NCI-H146 treated with DMSO at 0.1 percent for 48 hours (cell line): ENCODE results near the gene AFMID.

Source experiments
- DNase-seq: peaks from one replicate; lab custom pipeline; 2025; ENCODE audit not compliant: unreplicated experiment; lab: John Stamatoyannopoulos, UW

The AFMID gene

GRCh38 chr17:78176548-78177025 lies 10.6 kb upstream of the AFMID start:
- DNase-seq, result no peak

GRCh38 chr17:78179372-78179771 lies 7.8 kb upstream of the AFMID start:
- no peak for DNase-seq

- no peak for DNase-seq
Observed at GRCh38 chr17:78180083-78180482, 7.1 kb upstream of the AFMID start.

GRCh38 chr17:78180508-78180907 lies 6.7 kb upstream of the AFMID start:
- DNase-seq, result no peak

GRCh38 chr17:78182504-78182903 lies 4.7 kb upstream of the AFMID start:
- DNase-seq, result no peak

GRCh38 chr17:78183916-78184315 lies 3.2 kb upstream of the AFMID start:
- no peak for DNase-seq

- no peak for DNase-seq
Observed at GRCh38 chr17:78184351-78184750, 2.8 kb upstream of the AFMID start.

GRCh38 chr17:78184868-78185267 lies 2.3 kb upstream of the AFMID start:
- no peak for DNase-seq

- DNase-seq, result peak; percentile 14
Observed at GRCh38 chr17:78185981-78186691, 1.0 kb upstream of the AFMID start.

GRCh38 chr17:78196716-78197115 lies 9.6 kb downstream of the AFMID start:
- no peak for DNase-seq

- DNase-seq, result peak; percentile 11
Observed at GRCh38 chr17:78197147-78197832, 10.1 kb downstream of the AFMID start.

GRCh38 chr17:78200451-78200850 lies 13.3 kb downstream of the AFMID start:
- no peak for DNase-seq

- no peak for DNase-seq
Observed at GRCh38 chr17:78202666-78203065, 15.5 kb downstream of the AFMID start.

GRCh38 chr17:78204387-78205123 lies 17.4 kb downstream of the AFMID start:
- DNase-seq, result no peak

GRCh38 chr17:78205124-78205775 lies 18.1 kb downstream of the AFMID start:
- DNase-seq, result no peak

- DNase-seq, result no peak
Observed at GRCh38 chr17:78206298-78206697, 19.1 kb downstream of the AFMID start.

GRCh38 chr17:78208486-78208885 lies 21.3 kb downstream of the AFMID start:
- DNase-seq, result no peak

- no peak for DNase-seq
Observed at GRCh38 chr17:78210111-78210510, 22.9 kb downstream of the AFMID start.

- DNase-seq, result peak; percentile 54
Observed at GRCh38 chr17:78211032-78211431, 23.9 kb downstream of the AFMID start.

GRCh38 chr17:78214016-78214705 lies 27.0 kb downstream of the AFMID start, which contains the start of gene BIRC5:
Gene BIRC5 (plus strand): TSS chr17:78214253. CDS start chr17:78214317, 64 bp downstream.
- peak; percentile 63 for DNase-seq

GRCh38 chr17:78214706-78215061 lies 27.5 kb downstream of the AFMID start:
- no peak for DNase-seq
